ENCODE results near the gene CAMTA1. TPM values are rescaled to one million over a fixed set of nuclear protein-coding genes. Genes with fewer than 3 reads are reported as not detected.

Gene CAMTA1
- total RNA-seq, 1 experiment from 2014 or later: 69.5 TPM

GRCh38 chr1:6918186-6918924 is 133.1 kb downstream of the CAMTA1 start:
- H3K27ac ChIP-seq (ENCODE audit: low read depth, low read length): no peak overlapping the region
- H2AFZ ChIP-seq (ENCODE audit: low read depth, low read length, poor library complexity, severe bottlenecking): no peak overlapping the region
- intact Hi-C loops (cut with micrococcal nuclease): no loop called here
- H3K4me1 ChIP-seq (ENCODE audit: control insufficient read depth in 1 of 2, insufficient read depth in 2 of 2, low read length in 2 of 2): peaks cover 0 to 5% of the 10 kb centered on the region in 2 experiments; a peak in 1 of 4 replicates
- H3K9me3 ChIP-seq (ENCODE audit: control insufficient read depth in 1 of 2, insufficient read depth in 1 of 2, low read depth in 1 of 2, low read length in 2 of 2): no peaks in the 10 kb centered on the region
- ChIA-PET POLR2A (no interaction called here), RAD21 (ENCODE audit: low non-redundant PET in 1 of 2, low total read pairs in 2 of 2, uncharacterized antibody in 2 of 2, unreplicated experiment in 2 of 2) (no interaction called here), CTCF (no interaction called here)
- H3K4me3 ChIP-seq (replicated peaks in 1 of 2; ENCODE audit: low read depth in 1 of 2, low read length in 2 of 2): no peak overlapping the region
- no peaks in the 10 kb centered on the region for H3K36me3 ChIP-seq (ENCODE audit: control insufficient read depth in 1 of 2, insufficient read depth in 2 of 2, low read length in 2 of 2)
- no peaks in the 10 kb centered on the region for H4K20me1 ChIP-seq (ENCODE audit: insufficient read depth)
- BruUV-seq (replicated peaks): no TSS peak
- H3K9me2 ChIP-seq (ENCODE audit: insufficient read depth): no peaks in the 10 kb centered on the region
- H3K27me3 ChIP-seq (ENCODE audit: insufficient read depth, low read length): no peaks in the 10 kb centered on the region
- ATAC-seq: no peak
- no peaks in the 10 kb centered on the region for H3K79me2 ChIP-seq (ENCODE audit: insufficient read depth, low read length)
- H3K4me2 ChIP-seq (ENCODE audit: low read length): no peak overlapping the region
- no peak overlapping the region for H3K9ac ChIP-seq (ENCODE audit: low read length)
- no peak for DNase-seq (ENCODE audit: low read depth, low spot score)
- TF ChIP-seq ATF3 (IDR thresholded peaks at IDR 0.05) (no peak), CEBPB (IDR thresholded peaks at IDR 0.05; ENCODE audit: low read depth) (no peak), ZBTB33 (IDR thresholded peaks at IDR 0.05; ENCODE audit: extremely low read depth, insufficient replicate concordance, low read length) (no peak), TCF7L2 (IDR thresholded peaks at IDR 0.05; ENCODE audit: borderline replicate concordance, extremely low read depth, insufficient read depth, insufficient read length) (no peak), SIN3A (IDR thresholded peaks at IDR 0.05; ENCODE audit: low read depth) (no peak), JUND (IDR thresholded peaks at IDR 0.05) (no peak), YY1 (IDR thresholded peaks at IDR 0.05; ENCODE audit: extremely low read depth, insufficient replicate concordance, low read depth, low read length) (no peak), POLR2A (IDR thresholded peaks at IDR 0.05; ENCODE audit: borderline replicate concordance, extremely low read depth, insufficient read depth, insufficient read length) (no peak), FOSL1 (IDR thresholded peaks at IDR 0.05; ENCODE audit: low read depth) (no peak), ZFX (IDR thresholded peaks at IDR 0.05) (no peak), EZH2phosphoT487 (IDR thresholded peaks at IDR 0.05; ENCODE audit: borderline replicate concordance) (no peak), SP1 (IDR thresholded peaks at IDR 0.05; ENCODE audit: low read depth) (no peak)

All from HCT116 (cell line).